Stomach (tissue), 9 donors: ENCODE data around the gene CDK9. TPM values are rescaled to one million over a fixed set of nuclear protein-coding genes. Genes with fewer than 3 reads are reported as not detected.

Source experiments
- DNase-seq, 2 donors: peaks; one replicate each; pipeline versions ENCODE4 v3.0.0 to v3.0.0-alpha.2; 2013 to 2019
- H3K27ac ChIP-seq, 5 donors: fragments of 200-600 bp in 4 of 5; sonication (generic) in 4 of 5; one replicate each; pipeline ENCODE4 v1.5.1; 2013 to 2019; ENCODE audit warnings: mild to moderate bottlenecking in 1 of 5, moderate library complexity in 1 of 5
- H3K27me3 ChIP-seq, 3 donors: fragments of 200-600 bp; sonication (generic); one replicate each; pipeline ENCODE4 v1.5.1; 2017 to 2019; ENCODE audit warnings: mixed run types in 1 of 3
- H3K36me3 ChIP-seq, 4 donors: fragments of 200-600 bp; sonication (generic); 1 replicate in 3 of 4; 2 replicates in 1 of 4; pipeline ENCODE4 v1.5.1; 2016 to 2019
- H3K4me1 ChIP-seq, 4 donors: fragments of 200-600 bp; sonication (generic); one replicate each; pipeline ENCODE4 v1.5.1; 2016 to 2019
- H3K4me3 ChIP-seq, 4 donors: fragments of 200-600 bp; sonication (generic) in 3 of 4; one replicate each; pipeline ENCODE4 v1.5.1; 2016 to 2019; ENCODE audit warnings: mild to moderate bottlenecking in 1 of 4
- H3K9me3 ChIP-seq, 4 donors: fragments of 200-600 bp; sonication (generic); one replicate each; pipeline ENCODE4 v1.5.1; 2016 to 2019
- EP300 ChIP-seq: sonication (generic); formaldehyde crosslinking; IDR thresholded peaks from one replicate; pipeline ENCODE4 v1.6.1; 2017; ENCODE audit warnings: antibody characterized with exemption
- POLR2A ChIP-seq, 4 donors: fragments of 450-650 bp; IDR thresholded peaks; one replicate each; pipeline ENCODE4 v1.6.1; 2016; ENCODE audit warnings: antibody characterized with exemption in 4 of 4, control low read depth in 2 of 4, mild to moderate bottlenecking in 1 of 4, moderate library complexity in 1 of 4
- POLR2AphosphoS5 ChIP-seq, 3 donors: sonication (generic); formaldehyde crosslinking; IDR thresholded peaks; one replicate each; pipeline ENCODE4 v1.6.1; 2016; ENCODE audit warnings: antibody characterized with exemption in 3 of 3
- WGBS, 5 donors: extraction: QIAGEN DNeasy Blood & Tissue Kit in 3 of 5; methylation state at CpG; one replicate each; pipeline versions ENCODE4 v1.1.5 to v1.1.7; 2013 to 2018; 5-methylcytosine and 5-hydroxymethylcytosine counted together
- intact Hi-C: fragments of 100-400 bp; cut with DNase I; formaldehyde crosslinking; loops from one replicate; pipeline ENCODE4 v1.15.1; 2023; ENCODE audit warnings: low total_unique reads
- polyA plus RNA-seq, 3 donors: library from polyadenylated mRNA; stranded (reverse); fragments of 200-250 nt; gene quantifications; one replicate each; pipeline ENCODE4 v1.2.3, GENCODE V29; 2013
- total RNA-seq, 5 donors: library from RNA; depleted of rRNA; stranded (reverse); fragments of >200 nt; gene quantifications; one replicate each; pipeline versions ENCODE4 v1.1.0 to v1.2.3, GENCODE V29; 2014 to 2016
- TF ChIP-seq, protein P1 (sequence below), 7 experiments: fragments of 450-650 bp in 4 of 7; fragments of 200-600 bp in 3 of 7; sonication (generic) in 3 of 7; IDR thresholded peaks; one replicate each; pipeline ENCODE4 v1.5.1; 2016 to 2019; ENCODE audit warnings: antibody characterized with exemption in 7 of 7, control low read depth in 2 of 7, mild to moderate bottlenecking in 1 of 7
- donor health status: healthy with polysubstance abuse.
- donor health status: Bipolar disorder and iron deficiency.
- donor health status: healthy.

The CDK9 gene
- total and polyA plus RNA-seq, 8 donors, result 25.3 to 114 (median 44.1) TPM

DNA sequence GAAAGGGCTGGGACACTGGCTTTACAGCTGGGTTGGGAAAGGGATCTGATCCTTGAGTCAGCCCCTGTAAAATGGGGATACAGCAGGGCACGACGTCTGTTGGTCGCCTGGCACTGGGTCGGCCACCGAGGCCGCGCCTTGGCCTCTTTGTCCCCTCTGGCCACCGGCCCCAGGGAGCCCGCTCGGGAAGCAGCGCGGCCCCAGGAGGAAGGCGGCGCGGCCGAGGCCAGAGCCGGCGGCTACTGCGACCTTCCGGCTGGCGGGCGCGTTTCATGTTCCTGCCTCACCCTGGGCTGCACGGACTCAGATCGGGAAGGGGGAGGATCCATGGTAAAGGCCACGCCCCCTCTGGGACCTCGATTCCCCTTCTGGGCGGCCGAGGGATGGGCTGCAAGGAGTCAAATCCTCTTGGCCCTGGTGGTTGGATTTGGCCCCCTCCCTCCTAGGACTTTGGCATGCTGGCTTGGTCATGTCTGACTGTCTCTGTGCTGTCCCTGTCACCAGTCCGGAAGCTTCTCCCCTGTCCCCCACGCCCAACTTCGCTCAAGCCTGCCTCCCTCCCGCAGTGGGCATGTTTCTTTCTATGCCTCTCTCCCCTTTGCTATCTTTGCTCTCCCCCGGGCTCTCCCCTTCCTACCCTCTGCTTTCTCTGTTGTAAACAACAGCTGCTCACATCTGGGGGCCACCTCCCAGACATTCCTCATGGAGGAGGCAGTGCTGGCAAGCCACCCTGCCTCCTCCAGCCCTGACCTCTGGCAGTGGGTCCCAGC is 42.6 kb downstream of the CDK9 start:
- peaks cover 16 to 43% (median 34%) of the 10 kb centered on the region in 4 donors for H3K4me1 ChIP-seq
- peak; percentile 80 to 93 for DNase-seq
- TF ChIP-seq POLR2AphosphoS5 (IDR thresholded peaks at IDR 0.05) (peak; percentile 18 to 85 (median 85)), POLR2A (IDR thresholded peaks at IDR 0.05) (no peak), EP300 (no peak)
- TF ChIP-seq, protein P1, sequence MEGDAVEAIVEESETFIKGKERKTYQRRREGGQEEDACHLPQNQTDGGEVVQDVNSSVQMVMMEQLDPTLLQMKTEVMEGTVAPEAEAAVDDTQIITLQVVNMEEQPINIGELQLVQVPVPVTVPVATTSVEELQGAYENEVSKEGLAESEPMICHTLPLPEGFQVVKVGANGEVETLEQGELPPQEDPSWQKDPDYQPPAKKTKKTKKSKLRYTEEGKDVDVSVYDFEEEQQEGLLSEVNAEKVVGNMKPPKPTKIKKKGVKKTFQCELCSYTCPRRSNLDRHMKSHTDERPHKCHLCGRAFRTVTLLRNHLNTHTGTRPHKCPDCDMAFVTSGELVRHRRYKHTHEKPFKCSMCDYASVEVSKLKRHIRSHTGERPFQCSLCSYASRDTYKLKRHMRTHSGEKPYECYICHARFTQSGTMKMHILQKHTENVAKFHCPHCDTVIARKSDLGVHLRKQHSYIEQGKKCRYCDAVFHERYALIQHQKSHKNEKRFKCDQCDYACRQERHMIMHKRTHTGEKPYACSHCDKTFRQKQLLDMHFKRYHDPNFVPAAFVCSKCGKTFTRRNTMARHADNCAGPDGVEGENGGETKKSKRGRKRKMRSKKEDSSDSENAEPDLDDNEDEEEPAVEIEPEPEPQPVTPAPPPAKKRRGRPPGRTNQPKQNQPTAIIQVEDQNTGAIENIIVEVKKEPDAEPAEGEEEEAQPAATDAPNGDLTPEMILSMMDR (IDR thresholded peaks at IDR 0.05), result no peak
- peaks cover 13 to 27% (median 20%) of the 10 kb centered on the region in 4 donors for H3K36me3 ChIP-seq
- peak overlapping the region; percentile 14 to 35 (median 28) for H3K4me3 ChIP-seq
- 10 to 26% (median 14%) methylated on average over 13 to 34 of the region's 34 CpGs for WGBS, 5 donors
- H3K9me3 ChIP-seq, result no peaks in the 10 kb centered on the region
- H3K27me3 ChIP-seq, result no peaks in the 10 kb centered on the region
- intact Hi-C loops, result no loop called here
- peak overlapping the region; percentile 49 to 83 (median 76) for H3K27ac ChIP-seq

DNA sequence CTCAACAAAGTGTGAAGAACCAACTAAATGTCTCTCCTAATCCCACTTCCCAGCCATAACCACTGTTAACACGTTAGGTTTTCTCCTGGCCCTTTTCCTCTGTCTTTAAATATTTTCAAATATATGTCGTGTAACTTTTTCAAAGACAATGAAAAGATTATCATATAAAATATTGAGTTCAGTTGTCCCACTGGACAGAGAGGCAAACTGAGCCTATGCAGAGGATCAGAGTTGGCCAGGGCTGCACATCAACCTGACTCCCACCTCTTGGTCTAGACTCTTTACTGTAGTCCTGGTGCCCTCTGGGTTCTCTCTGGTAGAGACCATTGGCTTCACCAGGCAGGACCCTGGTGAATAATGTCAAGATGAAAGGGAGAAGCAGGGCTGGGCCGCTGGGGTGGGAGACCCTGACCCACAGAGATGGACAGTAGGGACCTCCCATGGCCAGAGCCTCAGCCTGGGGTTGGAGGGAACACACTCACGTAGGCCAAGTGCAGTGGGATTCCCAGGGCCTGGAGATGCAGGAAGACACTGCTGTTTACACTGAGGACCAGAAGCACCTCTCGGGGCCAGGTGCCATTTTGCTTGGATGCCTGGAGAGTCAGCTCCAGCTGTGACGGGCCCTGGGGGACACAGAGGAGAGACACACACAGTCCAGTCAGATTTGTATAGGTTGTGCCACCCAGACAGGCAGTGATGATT is 43.5 kb downstream of the CDK9 start:
- WGBS, 5 donors, result 80 to 87% (median 84%) methylated on average over 5 to 6 of the region's 6 CpGs
- no peaks in the 10 kb centered on the region for H3K9me3 ChIP-seq
- H3K27ac ChIP-seq, result peak overlapping the region; percentile 57 to 83 (median 76)
- peaks cover 20 to 48% (median 37%) of the 10 kb centered on the region in 4 donors for H3K4me1 ChIP-seq
- H3K36me3 ChIP-seq, result peaks cover 6 to 20% (median 15%) of the 10 kb centered on the region in 4 donors
- H3K27me3 ChIP-seq, result no peaks in the 10 kb centered on the region
- intact Hi-C loops, result no loop called here
- TF ChIP-seq POLR2A (IDR thresholded peaks at IDR 0.05) (no peak), POLR2AphosphoS5 (IDR thresholded peaks at IDR 0.05) (no peak), EP300 (no peak)
- TF ChIP-seq, protein P1 (IDR thresholded peaks at IDR 0.05), result no peak
- no peak overlapping the region for H3K4me3 ChIP-seq
- no peak for DNase-seq

DNA sequence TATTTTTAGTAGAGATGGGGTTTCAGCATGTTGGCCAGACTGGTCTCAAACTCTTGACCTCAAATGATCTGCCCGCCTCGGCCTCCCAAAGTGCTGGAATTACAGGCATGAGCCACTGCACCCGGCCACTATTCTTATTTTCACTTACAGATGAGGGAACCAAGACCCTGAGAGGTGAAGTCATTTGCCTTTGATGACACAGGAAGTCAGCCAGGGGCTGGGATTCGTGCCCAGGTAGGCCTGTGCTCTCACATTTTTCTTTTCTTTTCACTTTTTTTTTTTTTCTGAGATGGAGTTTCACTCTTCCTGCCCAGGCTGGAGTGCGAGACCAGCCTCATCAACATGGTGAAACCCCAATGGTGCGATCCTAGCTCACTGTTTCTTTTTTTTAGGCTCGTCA is 46.4 kb downstream of the CDK9 start:
- H3K27ac ChIP-seq, result peak overlapping the region in 4 of 5 donors; percentile 35 to 89 (median 74)
- DNase-seq, result no peak
- intact Hi-C loops, result no loop called here
- WGBS, 5 donors, result 60 to 79% (median 68%) methylated on average over 7 of the region's 7 CpGs
- peaks cover 29 to 62% (median 36%) of the 10 kb centered on the region in 4 donors for H3K4me1 ChIP-seq
- H3K9me3 ChIP-seq, result no peaks in the 10 kb centered on the region
- H3K4me3 ChIP-seq, result no peak overlapping the region
- H3K36me3 ChIP-seq, result peaks cover 0 to 6% (median 0%) of the 10 kb centered on the region in 4 donors
- TF ChIP-seq EP300 (no peak), POLR2A (IDR thresholded peaks at IDR 0.05) (no peak), POLR2AphosphoS5 (IDR thresholded peaks at IDR 0.05) (no peak)
- TF ChIP-seq, protein P1 (IDR thresholded peaks at IDR 0.05), result no peak
- no peaks in the 10 kb centered on the region for H3K27me3 ChIP-seq

DNA sequence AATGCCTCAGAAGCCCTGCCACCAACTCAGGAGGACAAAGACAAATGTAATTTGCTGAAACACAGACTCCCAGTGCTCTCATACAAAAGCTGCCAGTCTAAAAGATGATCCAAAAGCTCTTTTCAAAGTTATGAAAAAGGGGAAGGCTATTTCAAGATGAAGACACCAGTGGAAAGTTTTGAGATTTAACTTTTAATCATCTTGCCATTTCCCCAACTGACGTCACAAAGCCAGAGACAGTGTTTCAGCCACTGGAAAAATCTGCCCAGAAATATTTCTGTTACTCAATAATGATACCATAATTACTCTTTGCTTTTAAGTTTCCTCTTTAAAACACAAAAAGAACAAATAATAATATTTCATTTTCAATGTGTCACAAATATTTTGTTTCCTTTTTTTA is 47.7 kb downstream of the CDK9 start:
- H3K4me3 ChIP-seq, result no peak overlapping the region
- H3K27me3 ChIP-seq, result no peaks in the 10 kb centered on the region
- no peaks in the 10 kb centered on the region for H3K9me3 ChIP-seq
- 29 to 54% (median 44%) methylated on average over 1 of the region's 1 CpG for WGBS, 5 donors
- H3K4me1 ChIP-seq, result peaks cover 28 to 62% (median 40%) of the 10 kb centered on the region in 4 donors
- H3K27ac ChIP-seq, result peak overlapping the region in 4 of 5 donors; percentile 61 to 89 (median 84)
- intact Hi-C loops, result no loop called here
- H3K36me3 ChIP-seq, result peaks cover 0 to 6% (median 0%) of the 10 kb centered on the region in 4 donors
- TF ChIP-seq POLR2A (IDR thresholded peaks at IDR 0.05) (no peak), POLR2AphosphoS5 (IDR thresholded peaks at IDR 0.05) (no peak), EP300 (no peak)
- TF ChIP-seq, protein P1 (IDR thresholded peaks at IDR 0.05), result no peak
- DNase-seq, result no peak
